GM08714 (cell line): Measurements from ENCODE around the gene RAB37.
A peak's percentile ranks its signal among the peaks of the same experiment; 100 is the strongest.

Experiments used
- H3K4me3 ChIP-seq: fragments of 200-500 bp; sonication (Bioruptor generic); 2 replicates; pipeline ENCODE4 v1.5.1; 2014; ENCODE audit warnings: mild to moderate bottlenecking, low read length, inconsistent platforms
- ZNF274 ChIP-seq: IDR thresholded peaks from 2 replicates; pipeline ENCODE4 v1.6.1; 2012; ENCODE audit warnings: mild to moderate bottlenecking, low read depth, low read length

The RAB37 gene

GRCh38 chr17:74769856-74770497, 32.9 kb downstream of the RAB37 start:
- no peak for TF ChIP-seq ZNF274
- no peak overlapping the region for H3K4me3 ChIP-seq

GRCh38 chr17:74770498-74771318, 33.7 kb downstream of the RAB37 start:
- no peak overlapping the region for H3K4me3 ChIP-seq
- no peak for TF ChIP-seq ZNF274

- H3K4me3 ChIP-seq, result no peak overlapping the region
- no peak for TF ChIP-seq ZNF274
Observed at GRCh38 chr17:74771319-74771914, 34.4 kb downstream of the RAB37 start.

- no peak overlapping the region for H3K4me3 ChIP-seq
- TF ChIP-seq ZNF274, result no peak
Observed at GRCh38 chr17:74772053-74772452, 35.0 kb downstream of the RAB37 start.

- TF ChIP-seq ZNF274, result no peak
- H3K4me3 ChIP-seq, result no peak overlapping the region
Observed at GRCh38 chr17:74773414-74773813, 36.4 kb downstream of the RAB37 start.

GRCh38 chr17:74773871-74774286, 36.8 kb downstream of the RAB37 start:
- no peak overlapping the region for H3K4me3 ChIP-seq
- TF ChIP-seq ZNF274, result no peak

- TF ChIP-seq ZNF274, result no peak
- H3K4me3 ChIP-seq, result peak overlapping the region; percentile 85
Observed at GRCh38 chr17:74775409-74776043, 38.5 kb downstream of the RAB37 start.

- TF ChIP-seq ZNF274, result no peak
- peak within 1 kb of the TSS; percentile 85 for H3K4me3 ChIP-seq
Observed at GRCh38 chr17:74776044-74776962, 39.2 kb downstream of the RAB37 start, which contains the start of gene NAT9. NAT9 (minus strand) TSS chr17:74776345; CDS start chr17:74775698, 647 bp downstream.

- no peak for TF ChIP-seq ZNF274
Observed at GRCh38 chr17:74776990-74777389, 39.9 kb downstream of the RAB37 start.

GRCh38 chr17:74777901-74778515, 41.0 kb downstream of the RAB37 start:
- TF ChIP-seq ZNF274, result no peak
- no peak overlapping the region for H3K4me3 ChIP-seq

More at GRCh38 chr17:74776990-74777389, 39.9 kb downstream of the RAB37 start:
- H3K4me3 ChIP-seq, result peak overlapping the region; percentile 74

- TF ChIP-seq ZNF274, result no peak
- no peak overlapping the region for H3K4me3 ChIP-seq
Observed at GRCh38 chr17:74778960-74779359, 41.9 kb downstream of the RAB37 start.

GRCh38 chr17:74779501-74779900, 42.4 kb downstream of the RAB37 start:
- no peak overlapping the region for H3K4me3 ChIP-seq
- no peak for TF ChIP-seq ZNF274

GRCh38 chr17:74779948-74780400, 42.9 kb downstream of the RAB37 start:
- H3K4me3 ChIP-seq, result no peak overlapping the region
- TF ChIP-seq ZNF274, result no peak
